GM23338 (cell line): ENCODE data around the gene AFF3. TPM values are rescaled to one million over a fixed set of nuclear protein-coding genes. Genes with fewer than 3 reads are reported as not detected.

Source experiments
- ATAC-seq: fragments of 200-7000 bp; cut with Tn5 transposase; 3 replicates; pipeline ENCODE4 v1.9.1; 2020
- DNase-seq: peaks from one replicate; pipeline ENCODE4 v3.0.0-alpha.2; 2015; ENCODE audit warnings: low spot score
- H2AFZ ChIP-seq: fragments of 200-600 bp; sonication (generic); 2 replicates; pipeline ENCODE4 v1.8.0; 2016; ENCODE audit warnings: antibody characterized with exemption, mild to moderate bottlenecking, moderate library complexity
- H3F3A ChIP-seq: fragments of 200-600 bp; sonication (generic); replicated peaks from 2 replicates; pipeline ENCODE4 v1.8.0; 2017; ENCODE audit warnings: antibody characterized with exemption, mixed run types, low read depth
- H3K27ac ChIP-seq: fragments of 200-600 bp; sonication (generic); 2 replicates; pipeline ENCODE4 v1.6.1; 2016; ENCODE audit warnings: low read depth
- H3K27me3 ChIP-seq: fragments of 200-600 bp; sonication (generic); 2 replicates; pipeline ENCODE4 v1.8.0; 2016; ENCODE audit warnings: mild to moderate bottlenecking, mixed run types, moderate library complexity; ENCODE audit not compliant: insufficient read depth
- H3K36me3 ChIP-seq: fragments of 200-600 bp; sonication (generic); 2 replicates; pipeline ENCODE4 v1.8.0; 2016; ENCODE audit warnings: mild to moderate bottlenecking; ENCODE audit not compliant: insufficient read depth
- H3K4me1 ChIP-seq: fragments of 200-600 bp; sonication (generic); 2 replicates; pipeline ENCODE4 v1.8.0; 2016; ENCODE audit warnings: mild to moderate bottlenecking, moderate library complexity; ENCODE audit not compliant: insufficient read depth
- H3K4me2 ChIP-seq: fragments of 200-600 bp; sonication (generic); 2 replicates; pipeline ENCODE4 v1.7.1; 2017; ENCODE audit warnings: mixed run types
- H3K4me3 ChIP-seq: fragments of 200-600 bp; sonication (generic); 2 replicates; pipeline ENCODE4 v1.6.1; 2016; ENCODE audit warnings: mixed run types
- H3K79me2 ChIP-seq: fragments of 200-600 bp; sonication (generic); replicated peaks from 2 replicates; pipeline ENCODE4 v1.8.0; 2017; ENCODE audit warnings: mild to moderate bottlenecking; ENCODE audit not compliant: insufficient read depth
- H3K9me2 ChIP-seq: fragments of 200-600 bp; sonication (generic); 2 replicates; pipeline ENCODE4 v1.8.0; 2017; ENCODE audit not compliant: insufficient read depth
- H4K20me1 ChIP-seq: fragments of 200-600 bp; sonication (generic); replicated peaks from 2 replicates; pipeline ENCODE4 v1.8.0; 2017; ENCODE audit warnings: mild to moderate bottlenecking; ENCODE audit not compliant: insufficient read depth
- H3K27ac Mint-ChIP-seq: 2 replicates; pipeline ENCODE4 v1.8.0; 2020; ENCODE audit warnings: inconsistent platforms, mild to moderate bottlenecking, moderate library complexity, mixed read lengths
- H3K27me3 Mint-ChIP-seq: 3 replicates; pipeline ENCODE4 v1.8.0; 2022; ENCODE audit warnings: low read depth, mild to moderate bottlenecking, moderate library complexity, mixed read lengths, inconsistent platforms; ENCODE audit not compliant: insufficient read depth, poor library complexity
- H3K36me3 Mint-ChIP-seq: 3 replicates; pipeline ENCODE4 v1.8.0; 2021; ENCODE audit warnings: low read depth, mild to moderate bottlenecking, inconsistent platforms, moderate library complexity, mixed read lengths
- H3K4me1 Mint-ChIP-seq: 3 replicates; pipeline ENCODE4 v1.8.0; 2020; ENCODE audit warnings: mild to moderate bottlenecking, inconsistent platforms, mixed read lengths
- H3K4me3 Mint-ChIP-seq: 3 replicates; pipeline ENCODE4 v1.8.0; 2021; ENCODE audit warnings: moderate library complexity, mild to moderate bottlenecking, inconsistent platforms, mixed read lengths
- H3K9me3 Mint-ChIP-seq: 3 replicates; pipeline ENCODE4 v1.8.0; 2020; ENCODE audit warnings: moderate library complexity, mild to moderate bottlenecking, inconsistent platforms, mixed read lengths
- CREB1 ChIP-seq: fragments of 250-450 bp; sonication (Bioruptor Pico); IDR thresholded peaks from 2 replicates; pipeline ENCODE4 v1.5.0; 2020; ENCODE audit warnings: low read depth, mild to moderate bottlenecking, moderate library complexity
- EZH2 ChIP-seq: fragments of 200-600 bp; sonication (generic); IDR thresholded peaks from one replicate; pipeline ENCODE4 v1.8.0; 2017; ENCODE audit warnings: antibody characterized with exemption, mild to moderate bottlenecking, low read depth; ENCODE audit not compliant: unreplicated experiment
- EZH2phosphoT487 ChIP-seq: fragments of 200-600 bp; sonication (generic); IDR thresholded peaks from one replicate; pipeline ENCODE4 v1.8.1; 2018; ENCODE audit warnings: antibody characterized with exemption; ENCODE audit not compliant: unreplicated experiment
- NANOG ChIP-seq: IDR thresholded peaks from 2 replicates; pipeline ENCODE4 v1.6.1; 2016; ENCODE audit warnings: antibody characterized with exemption, borderline replicate concordance
- POLR2AphosphoS5 ChIP-seq: IDR thresholded peaks from 2 replicates; pipeline ENCODE4 v1.6.1; 2016; ENCODE audit warnings: antibody characterized with exemption, low read depth
- STAT1 ChIP-seq: IDR thresholded peaks from one replicate; pipeline ENCODE4 v1.6.1; 2016; ENCODE audit warnings: antibody characterized with exemption; ENCODE audit not compliant: unreplicated experiment
- ZNF114 ChIP-seq: fragments of 250-450 bp; sonication (Bioruptor Pico); IDR thresholded peaks from 2 replicates; pipeline ENCODE4 v1.5.0; 2020; ENCODE audit warnings: mild to moderate bottlenecking, moderate library complexity
- ZNF331 ChIP-seq: fragments of 250-450 bp; sonication (Bioruptor Pico); IDR thresholded peaks from 2 replicates; pipeline ENCODE4 v1.5.0; 2020; ENCODE audit warnings: low read depth, mild to moderate bottlenecking, moderate library complexity
- polyA plus RNA-seq: library from polyadenylated mRNA; unstranded; fragments of >200 nt; fragmentation: Nextera tagmentation; extraction: Ambion mirVana; gene quantifications from 2 replicates; pipeline ENCODE4 v1.2.1, GENCODE V29; 2016
- total RNA-seq: library from RNA; depleted of rRNA; stranded (reverse); fragments of >200 nt; shearing (Covaris generic); gene quantifications from 2 replicates; pipeline ENCODE4 v1.2.3, GENCODE V29; 2014
- TF ChIP-seq, protein P1 (sequence below), 2 experiments: fragments of 200-600 bp in 1 of 2; sonication (generic) in 1 of 2; conservative IDR thresholded peaks; 2 replicates each; pipeline versions ENCODE4 v1.5.1 to v1.6.1; 2016 to 2017; ENCODE audit warnings: antibody characterized with exemption in 2 of 2, low read depth in 2 of 2, mild to moderate bottlenecking in 2 of 2, moderate library complexity in 1 of 2
- TF ChIP-seq, protein P2 (sequence below): IDR thresholded peaks from one replicate; pipeline ENCODE4 v1.6.1; 2018; ENCODE audit warnings: antibody characterized with exemption; ENCODE audit not compliant: unreplicated experiment
- TF ChIP-seq, protein P3 (sequence below): fragments of 250-450 bp; sonication (Bioruptor Pico); IDR thresholded peaks from 2 replicates; pipeline ENCODE4 v1.5.0; 2020; ENCODE audit warnings: mild to moderate bottlenecking, moderate library complexity
- TF ChIP-seq, protein P4 (sequence below): IDR thresholded peaks from 2 replicates; pipeline ENCODE4 v1.6.1; 2016; ENCODE audit warnings: antibody characterized with exemption

AFF3 gene
- total and polyA plus RNA-seq, 2 experiments from 2014 or later, result 0.73 to 1.4 TPM

DNA sequence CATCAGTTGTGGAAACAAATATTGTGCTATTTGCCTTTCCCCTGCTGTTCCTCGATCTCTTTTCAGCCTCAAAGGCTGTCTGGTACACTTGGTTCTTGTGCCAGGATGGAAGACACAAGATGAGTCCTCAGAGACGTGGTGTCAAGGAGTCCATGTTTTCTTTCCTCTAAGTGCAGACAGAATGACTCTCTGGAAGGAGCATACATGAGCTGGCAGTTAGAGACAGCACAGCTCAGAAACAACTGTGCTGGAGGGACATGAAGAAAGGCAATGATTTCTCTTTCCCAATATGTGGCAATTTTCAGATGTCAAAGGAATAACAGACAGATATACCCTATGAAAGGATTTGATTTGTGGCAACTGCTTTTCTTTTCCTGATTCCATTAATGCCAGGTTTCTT is 162.2 kb downstream of the AFF3 start:
- no peak overlapping the region for H3K4me2 ChIP-seq
- no peak for ATAC-seq
- H2AFZ ChIP-seq, result no peak overlapping the region
- H3K27me3 Mint-ChIP-seq, result peaks cover 3% of the 10 kb centered on the region
- TF ChIP-seq EZH2 (no peak), NANOG (no peak), ZNF331 (CRISPR knock-in tag) (no peak), POLR2AphosphoS5 (no peak), ZNF114 (CRISPR knock-in tag) (no peak), EZH2phosphoT487 (no peak), STAT1 (no peak), CREB1 (CRISPR knock-in tag) (no peak)
- TF ChIP-seq, protein P1, sequence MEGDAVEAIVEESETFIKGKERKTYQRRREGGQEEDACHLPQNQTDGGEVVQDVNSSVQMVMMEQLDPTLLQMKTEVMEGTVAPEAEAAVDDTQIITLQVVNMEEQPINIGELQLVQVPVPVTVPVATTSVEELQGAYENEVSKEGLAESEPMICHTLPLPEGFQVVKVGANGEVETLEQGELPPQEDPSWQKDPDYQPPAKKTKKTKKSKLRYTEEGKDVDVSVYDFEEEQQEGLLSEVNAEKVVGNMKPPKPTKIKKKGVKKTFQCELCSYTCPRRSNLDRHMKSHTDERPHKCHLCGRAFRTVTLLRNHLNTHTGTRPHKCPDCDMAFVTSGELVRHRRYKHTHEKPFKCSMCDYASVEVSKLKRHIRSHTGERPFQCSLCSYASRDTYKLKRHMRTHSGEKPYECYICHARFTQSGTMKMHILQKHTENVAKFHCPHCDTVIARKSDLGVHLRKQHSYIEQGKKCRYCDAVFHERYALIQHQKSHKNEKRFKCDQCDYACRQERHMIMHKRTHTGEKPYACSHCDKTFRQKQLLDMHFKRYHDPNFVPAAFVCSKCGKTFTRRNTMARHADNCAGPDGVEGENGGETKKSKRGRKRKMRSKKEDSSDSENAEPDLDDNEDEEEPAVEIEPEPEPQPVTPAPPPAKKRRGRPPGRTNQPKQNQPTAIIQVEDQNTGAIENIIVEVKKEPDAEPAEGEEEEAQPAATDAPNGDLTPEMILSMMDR (conservative IDR thresholded peaks at IDR 0.05; ENCODE audit: low read depth in 2 of 2), result no peak
- TF ChIP-seq, protein P2, sequence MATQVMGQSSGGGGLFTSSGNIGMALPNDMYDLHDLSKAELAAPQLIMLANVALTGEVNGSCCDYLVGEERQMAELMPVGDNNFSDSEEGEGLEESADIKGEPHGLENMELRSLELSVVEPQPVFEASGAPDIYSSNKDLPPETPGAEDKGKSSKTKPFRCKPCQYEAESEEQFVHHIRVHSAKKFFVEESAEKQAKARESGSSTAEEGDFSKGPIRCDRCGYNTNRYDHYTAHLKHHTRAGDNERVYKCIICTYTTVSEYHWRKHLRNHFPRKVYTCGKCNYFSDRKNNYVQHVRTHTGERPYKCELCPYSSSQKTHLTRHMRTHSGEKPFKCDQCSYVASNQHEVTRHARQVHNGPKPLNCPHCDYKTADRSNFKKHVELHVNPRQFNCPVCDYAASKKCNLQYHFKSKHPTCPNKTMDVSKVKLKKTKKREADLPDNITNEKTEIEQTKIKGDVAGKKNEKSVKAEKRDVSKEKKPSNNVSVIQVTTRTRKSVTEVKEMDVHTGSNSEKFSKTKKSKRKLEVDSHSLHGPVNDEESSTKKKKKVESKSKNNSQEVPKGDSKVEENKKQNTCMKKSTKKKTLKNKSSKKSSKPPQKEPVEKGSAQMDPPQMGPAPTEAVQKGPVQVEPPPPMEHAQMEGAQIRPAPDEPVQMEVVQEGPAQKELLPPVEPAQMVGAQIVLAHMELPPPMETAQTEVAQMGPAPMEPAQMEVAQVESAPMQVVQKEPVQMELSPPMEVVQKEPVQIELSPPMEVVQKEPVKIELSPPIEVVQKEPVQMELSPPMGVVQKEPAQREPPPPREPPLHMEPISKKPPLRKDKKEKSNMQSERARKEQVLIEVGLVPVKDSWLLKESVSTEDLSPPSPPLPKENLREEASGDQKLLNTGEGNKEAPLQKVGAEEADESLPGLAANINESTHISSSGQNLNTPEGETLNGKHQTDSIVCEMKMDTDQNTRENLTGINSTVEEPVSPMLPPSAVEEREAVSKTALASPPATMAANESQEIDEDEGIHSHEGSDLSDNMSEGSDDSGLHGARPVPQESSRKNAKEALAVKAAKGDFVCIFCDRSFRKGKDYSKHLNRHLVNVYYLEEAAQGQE, result no peak
- TF ChIP-seq, protein P3, sequence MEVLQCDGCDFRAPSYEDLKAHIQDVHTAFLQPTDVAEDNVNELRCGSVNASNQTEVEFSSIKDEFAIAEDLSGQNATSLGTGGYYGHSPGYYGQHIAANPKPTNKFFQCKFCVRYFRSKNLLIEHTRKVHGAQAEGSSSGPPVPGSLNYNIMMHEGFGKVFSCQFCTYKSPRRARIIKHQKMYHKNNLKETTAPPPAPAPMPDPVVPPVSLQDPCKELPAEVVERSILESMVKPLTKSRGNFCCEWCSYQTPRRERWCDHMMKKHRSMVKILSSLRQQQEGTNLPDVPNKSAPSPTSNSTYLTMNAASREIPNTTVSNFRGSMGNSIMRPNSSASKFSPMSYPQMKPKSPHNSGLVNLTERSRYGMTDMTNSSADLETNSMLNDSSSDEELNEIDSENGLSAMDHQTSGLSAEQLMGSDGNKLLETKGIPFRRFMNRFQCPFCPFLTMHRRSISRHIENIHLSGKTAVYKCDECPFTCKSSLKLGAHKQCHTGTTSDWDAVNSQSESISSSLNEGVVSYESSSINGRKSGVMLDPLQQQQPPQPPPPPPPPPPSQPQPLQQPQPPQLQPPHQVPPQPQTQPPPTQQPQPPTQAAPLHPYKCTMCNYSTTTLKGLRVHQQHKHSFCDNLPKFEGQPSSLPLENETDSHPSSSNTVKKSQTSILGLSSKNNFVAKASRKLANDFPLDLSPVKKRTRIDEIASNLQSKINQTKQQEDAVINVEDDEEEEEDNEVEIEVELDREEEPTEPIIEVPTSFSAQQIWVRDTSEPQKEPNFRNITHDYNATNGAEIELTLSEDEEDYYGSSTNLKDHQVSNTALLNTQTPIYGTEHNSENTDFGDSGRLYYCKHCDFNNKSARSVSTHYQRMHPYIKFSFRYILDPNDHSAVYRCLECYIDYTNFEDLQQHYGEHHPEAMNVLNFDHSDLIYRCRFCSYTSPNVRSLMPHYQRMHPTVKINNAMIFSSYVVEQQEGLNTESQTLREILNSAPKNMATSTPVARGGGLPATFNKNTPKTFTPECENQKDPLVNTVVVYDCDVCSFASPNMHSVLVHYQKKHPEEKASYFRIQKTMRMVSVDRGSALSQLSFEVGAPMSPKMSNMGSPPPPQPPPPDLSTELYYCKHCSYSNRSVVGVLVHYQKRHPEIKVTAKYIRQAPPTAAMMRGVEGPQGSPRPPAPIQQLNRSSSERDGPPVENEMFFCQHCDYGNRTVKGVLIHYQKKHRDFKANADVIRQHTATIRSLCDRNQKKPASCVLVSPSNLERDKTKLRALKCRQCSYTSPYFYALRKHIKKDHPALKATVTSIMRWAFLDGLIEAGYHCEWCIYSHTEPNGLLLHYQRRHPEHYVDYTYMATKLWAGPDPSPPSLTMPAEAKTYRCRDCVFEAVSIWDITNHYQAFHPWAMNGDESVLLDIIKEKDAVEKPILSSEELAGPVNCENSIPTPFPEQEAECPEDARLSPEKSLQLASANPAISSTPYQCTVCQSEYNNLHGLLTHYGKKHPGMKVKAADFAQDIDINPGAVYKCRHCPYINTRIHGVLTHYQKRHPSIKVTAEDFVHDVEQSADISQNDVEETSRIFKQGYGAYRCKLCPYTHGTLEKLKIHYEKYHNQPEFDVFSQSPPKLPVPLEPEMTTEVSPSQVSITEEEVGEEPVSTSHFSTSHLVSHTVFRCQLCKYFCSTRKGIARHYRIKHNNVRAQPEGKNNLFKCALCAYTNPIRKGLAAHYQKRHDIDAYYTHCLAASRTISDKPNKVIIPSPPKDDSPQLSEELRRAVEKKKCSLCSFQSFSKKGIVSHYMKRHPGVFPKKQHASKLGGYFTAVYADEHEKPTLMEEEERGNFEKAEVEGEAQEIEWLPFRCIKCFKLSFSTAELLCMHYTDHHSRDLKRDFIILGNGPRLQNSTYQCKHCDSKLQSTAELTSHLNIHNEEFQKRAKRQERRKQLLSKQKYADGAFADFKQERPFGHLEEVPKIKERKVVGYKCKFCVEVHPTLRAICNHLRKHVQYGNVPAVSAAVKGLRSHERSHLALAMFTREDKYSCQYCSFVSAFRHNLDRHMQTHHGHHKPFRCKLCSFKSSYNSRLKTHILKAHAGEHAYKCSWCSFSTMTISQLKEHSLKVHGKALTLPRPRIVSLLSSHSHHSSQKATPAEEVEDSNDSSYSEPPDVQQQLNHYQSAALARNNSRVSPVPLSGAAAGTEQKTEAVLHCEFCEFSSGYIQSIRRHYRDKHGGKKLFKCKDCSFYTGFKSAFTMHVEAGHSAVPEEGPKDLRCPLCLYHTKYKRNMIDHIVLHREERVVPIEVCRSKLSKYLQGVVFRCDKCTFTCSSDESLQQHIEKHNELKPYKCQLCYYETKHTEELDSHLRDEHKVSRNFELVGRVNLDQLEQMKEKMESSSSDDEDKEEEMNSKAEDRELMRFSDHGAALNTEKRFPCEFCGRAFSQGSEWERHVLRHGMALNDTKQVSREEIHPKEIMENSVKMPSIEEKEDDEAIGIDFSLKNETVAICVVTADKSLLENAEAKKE (CRISPR knock-in tag), result no peak
- TF ChIP-seq, protein P4, sequence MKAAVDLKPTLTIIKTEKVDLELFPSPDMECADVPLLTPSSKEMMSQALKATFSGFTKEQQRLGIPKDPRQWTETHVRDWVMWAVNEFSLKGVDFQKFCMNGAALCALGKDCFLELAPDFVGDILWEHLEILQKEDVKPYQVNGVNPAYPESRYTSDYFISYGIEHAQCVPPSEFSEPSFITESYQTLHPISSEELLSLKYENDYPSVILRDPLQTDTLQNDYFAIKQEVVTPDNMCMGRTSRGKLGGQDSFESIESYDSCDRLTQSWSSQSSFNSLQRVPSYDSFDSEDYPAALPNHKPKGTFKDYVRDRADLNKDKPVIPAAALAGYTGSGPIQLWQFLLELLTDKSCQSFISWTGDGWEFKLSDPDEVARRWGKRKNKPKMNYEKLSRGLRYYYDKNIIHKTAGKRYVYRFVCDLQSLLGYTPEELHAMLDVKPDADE, result no peak
- no peak for DNase-seq
- no peak overlapping the region for H3K27ac Mint-ChIP-seq
- H3K36me3 Mint-ChIP-seq, result no peaks in the 10 kb centered on the region
- H3K79me2 ChIP-seq, result no peaks in the 10 kb centered on the region
- H3K27ac ChIP-seq, result no peak overlapping the region
- H3K27me3 ChIP-seq, result no peaks in the 10 kb centered on the region
- no peaks in the 10 kb centered on the region for H3K36me3 ChIP-seq
- no peaks in the 10 kb centered on the region for H3K9me3 Mint-ChIP-seq
- H4K20me1 ChIP-seq, result no peaks in the 10 kb centered on the region
- H3K4me3 ChIP-seq, result no peak overlapping the region
- no peak overlapping the region for H3K4me3 Mint-ChIP-seq
- 0 out of 2 replicates have a peak, but pooled peaks cover 8% of the 10 kb centered on the region for H3K9me2 ChIP-seq
- H3K4me1 ChIP-seq, result no peaks in the 10 kb centered on the region
- H3F3A ChIP-seq, result no peaks in the 10 kb centered on the region
- peaks cover 4% of the 10 kb centered on the region; the same call in 1 of the 3 replicates for H3K4me1 Mint-ChIP-seq
